OCI-LY3 (cell line): Measurements from ENCODE around the gene PRPS2.

Experiments used
- H2AFZ ChIP-seq: fragments of 200-600, 300-600 bp; shearing (Covaris generic); 2 replicates; pipeline ENCODE4 v1.6.0; 2014; ENCODE audit warnings: antibody characterized with exemption, low read depth, low read length
- H3K27ac ChIP-seq: fragments of 200-600, 300-600 bp; sonication (generic); 2 replicates; pipeline ENCODE4 v1.5.1; 2014; ENCODE audit warnings: mild to moderate bottlenecking, low read length, moderate library complexity, mixed read lengths
- H3K27me3 ChIP-seq: fragments of 200-600, 300-600 bp; sonication (generic); 2 replicates; pipeline ENCODE4 v1.6.1; 2014; ENCODE audit warnings: low read depth, low read length, mixed read lengths
- H3K36me3 ChIP-seq: fragments of 200-600, 300-600 bp; sonication (generic); replicated peaks from 2 replicates; pipeline ENCODE3; 2014; ENCODE audit warnings: low read depth, low read length, mixed read lengths
- H3K4me1 ChIP-seq: fragments of 300-600, 200-600 bp; sonication (generic); 2 replicates; pipeline ENCODE4 v1.6.1; 2014; ENCODE audit warnings: low read length, mixed read lengths
- H3K4me2 ChIP-seq: fragments of 200-600, 300-600 bp; sonication (generic); 2 replicates; pipeline ENCODE4 v1.6.1; 2014; ENCODE audit warnings: low read length, mixed read lengths
- H3K4me3 ChIP-seq: fragments of 300-600, 200-600 bp; sonication (generic); 2 replicates; pipeline ENCODE4 v1.5.1; 2014; ENCODE audit warnings: antibody characterized with exemption, mild to moderate bottlenecking, low read length, moderate library complexity
- H3K79me2 ChIP-seq: fragments of 300-600, 200-600 bp; shearing (Covaris generic); 2 replicates; pipeline ENCODE4 v1.6.1; 2014; ENCODE audit warnings: mild to moderate bottlenecking, low read length, mixed read lengths
- H3K9ac ChIP-seq: fragments of 300-600, 200-600 bp; shearing (Covaris generic); 2 replicates; pipeline ENCODE4 v1.6.0; 2014; ENCODE audit warnings: mild to moderate bottlenecking, low read length, moderate library complexity
- H3K9me3 ChIP-seq: fragments of 200-600, 300-600 bp; shearing (Covaris generic); 2 replicates; pipeline ENCODE4 v1.6.1; 2014; ENCODE audit warnings: low read length, mixed read lengths; ENCODE audit not compliant: insufficient read depth
- H4K20me1 ChIP-seq: fragments of 200-600, 300-600 bp; sonication (generic); 2 replicates; pipeline ENCODE4 v1.6.1; 2016; ENCODE audit warnings: low read length, mixed read lengths; ENCODE audit not compliant: insufficient read depth
- CTCF ChIP-seq: fragments of 200-600, 300-600 bp; sonication (generic); IDR thresholded peaks from 2 replicates; pipeline ENCODE4 v1.5.1; 2014; ENCODE audit warnings: antibody characterized with exemption, low read length, low read depth
- EZH2phosphoT487 ChIP-seq: fragments of 200-600 bp; shearing (Covaris generic); IDR thresholded peaks from 2 replicates; pipeline ENCODE4 v1.6.1; 2018; ENCODE audit warnings: antibody characterized with exemption, mixed run types, low read depth

PRPS2 gene

GRCh38 chrX:12871257-12871656 is 80.0 kb downstream of the PRPS2 start:
- H3K4me1 ChIP-seq, result peaks cover 39% of the 10 kb centered on the region
- no peaks in the 10 kb centered on the region for H3K79me2 ChIP-seq
- no peak overlapping the region for H3K9ac ChIP-seq
- no peaks in the 10 kb centered on the region for H4K20me1 ChIP-seq
- no peak overlapping the region for H2AFZ ChIP-seq
- no peak overlapping the region for H3K27ac ChIP-seq
- no peaks in the 10 kb centered on the region for H3K27me3 ChIP-seq
- H3K4me3 ChIP-seq, result no peak overlapping the region
- no peak overlapping the region for H3K4me2 ChIP-seq
- H3K36me3 ChIP-seq, result no peaks in the 10 kb centered on the region
- H3K9me3 ChIP-seq, result no peaks in the 10 kb centered on the region
- no peak for TF ChIP-seq CTCF
- TF ChIP-seq EZH2phosphoT487, result no peak

GRCh38 chrX:12872741-12873140 is 81.5 kb downstream of the PRPS2 start:
- Histone ChIP-seq H3K4me3 (no peak overlapping the region), H3K79me2 (no peaks in the 10 kb centered on the region), H2AFZ (no peak overlapping the region), H3K4me1 (peaks cover 25% of the 10 kb centered on the region), H3K4me2 (no peak overlapping the region), H4K20me1 (no peaks in the 10 kb centered on the region), H3K36me3 (no peaks in the 10 kb centered on the region), H3K27ac (no peak overlapping the region), H3K27me3 (no peaks in the 10 kb centered on the region), H3K9ac (no peak overlapping the region), H3K9me3 (no peaks in the 10 kb centered on the region)
- TF ChIP-seq CTCF, result no peak
- TF ChIP-seq EZH2phosphoT487, result no peak
